Gastrocnemius medialis (tissue), 4 donors: ENCODE results near the gene TEAD4. TPM values are rescaled to one million over a fixed set of nuclear protein-coding genes. Genes with fewer than 3 reads are reported as not detected.

ENCODE experiments used
- ATAC-seq, 2 donors: fragments of 150-250 bp; one replicate each; pipeline ENCODE4 v1.9.1; 2016
- DNase-seq, 2 donors: peaks; one replicate each; pipeline ENCODE4 v3.0.0-alpha.2; 2019
- H3K27ac ChIP-seq, 4 donors: fragments of 200-600 bp; sonication (generic); 1 replicate in 1 of 4; 2 replicates in 3 of 4; pipeline ENCODE4 v1.5.1; 2016 to 2018; ENCODE audit warnings: mild to moderate bottlenecking in 2 of 4, moderate library complexity in 1 of 4
- H3K27me3 ChIP-seq, 3 donors: fragments of 200-600 bp; sonication (generic) in 2 of 3; 1 replicate in 1 of 3; 2 replicates in 2 of 3; pipeline versions ENCODE4 v1.5.1 to v1.6.0; 2016 to 2019; ENCODE audit warnings: mild to moderate bottlenecking in 1 of 3, moderate library complexity in 1 of 3
- H3K36me3 ChIP-seq, 2 donors: fragments of 200-600 bp; sonication (generic) in 1 of 2; one replicate each; pipeline ENCODE4 v1.5.1; 2017 to 2018
- H3K4me1 ChIP-seq, 2 donors: fragments of 200-600 bp; sonication (generic) in 1 of 2; one replicate each; pipeline ENCODE4 v1.5.1; 2016 to 2017; ENCODE audit warnings: mild to moderate bottlenecking in 2 of 2
- H3K4me3 ChIP-seq, 4 donors: fragments of 200-600 bp; sonication (generic) in 3 of 4; 1 replicate in 1 of 4; 2 replicates in 3 of 4; pipeline ENCODE4 v1.5.1; 2016 to 2019; ENCODE audit warnings: mild to moderate bottlenecking in 2 of 4
- H3K9me3 ChIP-seq, 3 donors: fragments of 200-600 bp; sonication (generic) in 2 of 3; 1 replicate in 1 of 3; 2 replicates in 2 of 3; pipeline ENCODE4 v1.5.1; 2016 to 2019
- POLR2A ChIP-seq, 2 donors: fragments of 450-650 bp; IDR thresholded peaks; one replicate each; pipeline ENCODE4 v1.6.1; 2017; ENCODE audit warnings: antibody characterized with exemption in 2 of 2, mild to moderate bottlenecking in 2 of 2, moderate library complexity in 2 of 2
- in situ Hi-C, 4 donors: fragments of 200-750 bp; cut with MboI; loops; one replicate each; pipeline versions ENCODE4 v1.15.0 to v1.8.0; 2017; ENCODE audit warnings: low sequenced_read_pairs in 4 of 4
- intact Hi-C: fragments of 100-400 bp; cut with DNase I; formaldehyde crosslinking; loops from one replicate; pipeline ENCODE4 v1.15.1; 2023; ENCODE audit warnings: low total_unique reads
- total RNA-seq, 4 donors: library from RNA; depleted of rRNA; stranded (reverse); fragments of >200 nt; gene quantifications; one replicate each; pipeline versions ENCODE4 v1.1.0 to v1.2.3, GENCODE V29; 2016
- TF ChIP-seq, protein P1 (sequence below), 5 experiments: fragments of 450-650 bp in 3 of 5; fragments of 200-600 bp in 2 of 5; sonication (generic) in 2 of 5; IDR thresholded peaks in 4 of 5; conservative IDR thresholded peaks in 1 of 5; 1 replicate in 4 of 5; 2 replicates in 1 of 5; pipeline ENCODE4 v1.5.1; 2016 to 2019; ENCODE audit warnings: antibody characterized with exemption in 5 of 5, mild to moderate bottlenecking in 3 of 5, moderate library complexity in 3 of 5

Gene TEAD4
- total RNA-seq, 4 donors from 2014 or later: 91.1 to 201 (median 122) TPM

DNA sequence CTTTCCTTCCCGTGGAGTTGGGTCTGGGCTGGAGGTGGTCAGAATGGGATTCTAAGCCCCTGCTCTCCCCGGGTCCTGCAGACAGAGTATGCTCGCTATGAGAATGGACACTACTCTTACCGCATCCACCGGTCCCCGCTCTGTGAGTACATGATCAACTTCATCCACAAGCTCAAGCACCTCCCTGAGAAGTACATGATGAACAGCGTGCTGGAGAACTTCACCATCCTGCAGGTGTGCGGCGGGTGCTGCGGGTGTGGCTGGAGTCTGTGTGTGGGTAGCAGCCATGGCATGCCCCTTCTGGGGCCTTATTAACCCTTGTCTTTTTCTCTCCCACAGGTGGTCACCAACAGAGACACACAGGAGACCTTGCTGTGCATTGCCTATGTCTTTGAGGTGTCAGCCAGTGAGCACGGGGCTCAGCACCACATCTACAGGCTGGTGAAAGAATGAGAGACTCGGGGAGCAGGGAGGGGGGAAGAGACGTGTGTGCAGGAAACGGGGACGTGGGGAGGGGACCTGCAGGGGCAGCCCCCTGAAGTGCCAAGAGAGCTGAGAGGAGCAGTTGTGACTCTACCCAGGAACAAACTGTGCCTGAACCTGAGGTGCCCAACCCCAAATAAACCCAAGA, 80.9 kb downstream of the TEAD4 start:
- TF ChIP-seq POLR2A (IDR thresholded peaks at IDR 0.05): no peak
- TF ChIP-seq, protein P1, sequence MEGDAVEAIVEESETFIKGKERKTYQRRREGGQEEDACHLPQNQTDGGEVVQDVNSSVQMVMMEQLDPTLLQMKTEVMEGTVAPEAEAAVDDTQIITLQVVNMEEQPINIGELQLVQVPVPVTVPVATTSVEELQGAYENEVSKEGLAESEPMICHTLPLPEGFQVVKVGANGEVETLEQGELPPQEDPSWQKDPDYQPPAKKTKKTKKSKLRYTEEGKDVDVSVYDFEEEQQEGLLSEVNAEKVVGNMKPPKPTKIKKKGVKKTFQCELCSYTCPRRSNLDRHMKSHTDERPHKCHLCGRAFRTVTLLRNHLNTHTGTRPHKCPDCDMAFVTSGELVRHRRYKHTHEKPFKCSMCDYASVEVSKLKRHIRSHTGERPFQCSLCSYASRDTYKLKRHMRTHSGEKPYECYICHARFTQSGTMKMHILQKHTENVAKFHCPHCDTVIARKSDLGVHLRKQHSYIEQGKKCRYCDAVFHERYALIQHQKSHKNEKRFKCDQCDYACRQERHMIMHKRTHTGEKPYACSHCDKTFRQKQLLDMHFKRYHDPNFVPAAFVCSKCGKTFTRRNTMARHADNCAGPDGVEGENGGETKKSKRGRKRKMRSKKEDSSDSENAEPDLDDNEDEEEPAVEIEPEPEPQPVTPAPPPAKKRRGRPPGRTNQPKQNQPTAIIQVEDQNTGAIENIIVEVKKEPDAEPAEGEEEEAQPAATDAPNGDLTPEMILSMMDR (IDR thresholded peaks at IDR 0.05 in 4 of 5, conservative IDR thresholded peaks at IDR 0.05 in 1 of 5): no peak
- Histone ChIP-seq H3K4me1 (peaks cover 14 to 26% of the 10 kb centered on the region in 2 donors), H3K27ac (no peak overlapping the region), H3K36me3 (peaks cover 0 to 27% of the 10 kb centered on the region in 2 donors), H3K27me3 (no peaks in the 10 kb centered on the region), H3K4me3 (no peak overlapping the region), H3K9me3 (no peaks in the 10 kb centered on the region)
- in situ Hi-C loops: loop anchor here in 1 of 4 donors (25.0 kb wide), 1 partner anchor 153 kb away; the partner anchor contains the start of genes FOXM1, RHNO1 and TULP3
- intact Hi-C loops: loop anchor here (10.0 kb wide), 1 partner anchor 185 kb away; the partner anchor contains the start of gene TEX52
- DNase-seq: no peak
- no peak for ATAC-seq

DNA sequence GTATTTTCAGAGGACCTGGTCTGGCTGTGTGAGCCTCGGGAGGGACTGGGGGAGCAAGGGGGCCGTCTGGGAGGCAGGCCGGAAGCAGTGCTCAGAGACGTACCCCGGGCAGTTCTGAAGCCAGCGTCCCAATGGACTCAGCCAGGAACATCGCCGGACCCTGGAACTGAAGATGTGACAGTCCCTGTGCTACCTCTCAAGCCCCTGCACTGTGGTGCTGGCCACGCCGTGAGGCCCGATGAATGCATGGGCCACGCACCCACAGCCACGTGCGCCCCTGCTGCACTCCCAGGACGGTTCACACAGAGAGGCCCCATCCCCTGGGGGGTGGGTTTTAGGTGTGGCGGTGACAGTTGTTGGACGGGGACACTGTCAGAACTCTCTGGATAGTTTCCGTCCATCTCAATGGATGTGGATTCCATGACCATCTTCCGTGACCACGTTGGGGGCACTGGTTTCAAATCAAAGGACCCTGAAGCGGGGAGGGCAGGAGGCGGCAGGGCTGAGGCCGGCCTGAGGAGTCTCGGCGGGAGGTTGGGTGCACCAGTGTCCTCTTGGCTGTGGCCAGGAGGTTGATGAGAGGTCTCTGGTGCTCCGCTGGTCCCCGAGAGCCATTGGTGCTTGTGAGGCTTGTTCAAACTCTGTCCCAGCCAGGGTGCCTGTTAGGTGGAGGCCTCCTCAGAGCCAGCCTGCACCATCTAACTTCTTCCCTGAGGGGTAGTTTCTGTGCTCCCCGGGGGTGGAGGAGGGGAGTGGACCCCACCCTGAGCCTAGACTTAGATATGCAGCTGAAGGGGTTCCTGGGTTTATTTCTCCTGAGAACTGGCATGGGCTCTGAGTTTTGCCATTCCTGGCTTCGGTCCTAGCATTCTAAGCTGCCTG, 81.7 kb downstream of the TEAD4 start:
- ATAC-seq (no peak), DNase-seq (peak in 1 of 2 donors; percentile 11)
- Histone ChIP-seq H3K36me3 (peaks cover 0 to 27% of the 10 kb centered on the region in 2 donors), H3K4me1 (peaks cover 14 to 29% of the 10 kb centered on the region in 2 donors), H3K4me3 (no peak overlapping the region), H3K27ac (no peak overlapping the region), H3K9me3 (no peaks in the 10 kb centered on the region), H3K27me3 (no peaks in the 10 kb centered on the region)
- TF ChIP-seq POLR2A (IDR thresholded peaks at IDR 0.05): no peak
- TF ChIP-seq, protein P1 (IDR thresholded peaks at IDR 0.05 in 4 of 5, conservative IDR thresholded peaks at IDR 0.05 in 1 of 5): no peak
- in situ Hi-C loops: loop anchor here in 1 of 4 donors (25.0 kb wide), 1 partner anchor 154 kb away; the partner anchor contains the start of genes FOXM1, RHNO1 and TULP3
- intact Hi-C loops: loop anchor here (10.0 kb wide), 1 partner anchor 186 kb away; the partner anchor contains the start of gene TEX52

DNA sequence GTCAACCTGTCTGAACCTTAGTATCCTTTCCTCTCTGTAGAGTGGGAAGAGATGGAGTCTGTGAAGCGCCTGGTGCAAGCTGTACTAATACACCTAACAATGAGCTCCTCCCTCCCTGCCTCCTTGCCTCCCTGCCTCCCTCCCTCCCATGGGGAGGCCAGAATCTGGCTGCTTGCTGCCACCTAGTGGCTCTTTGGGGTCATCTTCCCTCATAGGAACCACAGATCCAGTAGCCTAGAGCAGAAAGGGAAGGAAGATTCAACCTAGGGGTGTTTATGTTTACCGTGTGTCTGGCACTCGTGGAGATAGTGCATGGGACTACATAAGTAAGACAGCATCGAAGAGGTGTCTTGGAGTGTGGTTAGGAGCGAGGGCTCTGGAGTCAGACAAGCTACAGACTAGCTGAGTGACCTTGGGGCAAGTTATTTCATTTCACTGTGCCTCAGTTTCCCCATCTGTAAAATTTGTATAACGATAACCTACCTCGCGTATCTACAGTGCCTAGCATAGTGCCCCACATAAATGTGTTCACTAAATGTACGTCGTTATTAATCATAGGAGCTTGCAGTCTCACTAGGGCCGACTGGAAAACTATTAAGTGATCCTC, 82.5 kb downstream of the TEAD4 start:
- Histone ChIP-seq H3K27ac (peak overlapping the region in 3 of 4 donors; percentile 4 to 62 (median 39)), H3K36me3 (peaks cover 0 to 27% of the 10 kb centered on the region in 2 donors), H3K9me3 (no peaks in the 10 kb centered on the region), H3K4me3 (no peak overlapping the region), H3K4me1 (peaks cover 20 to 35% of the 10 kb centered on the region in 2 donors), H3K27me3 (no peaks in the 10 kb centered on the region)
- TF ChIP-seq, protein P1 (IDR thresholded peaks at IDR 0.05 in 4 of 5, conservative IDR thresholded peaks at IDR 0.05 in 1 of 5): peak; percentile 48 to 79 (median 64)
- TF ChIP-seq POLR2A (IDR thresholded peaks at IDR 0.05): no peak
- in situ Hi-C loops: loop anchor here in 1 of 4 donors (25.0 kb wide), 1 partner anchor 154 kb away; the partner anchor contains the start of genes FOXM1, RHNO1 and TULP3
- ATAC-seq: peak; percentile 57 to 67
- intact Hi-C loops: loop anchor here (10.0 kb wide), 1 partner anchor 187 kb away; the partner anchor contains the start of gene TEX52
- peak in 1 of 2 donors; percentile 69 for DNase-seq

DNA sequence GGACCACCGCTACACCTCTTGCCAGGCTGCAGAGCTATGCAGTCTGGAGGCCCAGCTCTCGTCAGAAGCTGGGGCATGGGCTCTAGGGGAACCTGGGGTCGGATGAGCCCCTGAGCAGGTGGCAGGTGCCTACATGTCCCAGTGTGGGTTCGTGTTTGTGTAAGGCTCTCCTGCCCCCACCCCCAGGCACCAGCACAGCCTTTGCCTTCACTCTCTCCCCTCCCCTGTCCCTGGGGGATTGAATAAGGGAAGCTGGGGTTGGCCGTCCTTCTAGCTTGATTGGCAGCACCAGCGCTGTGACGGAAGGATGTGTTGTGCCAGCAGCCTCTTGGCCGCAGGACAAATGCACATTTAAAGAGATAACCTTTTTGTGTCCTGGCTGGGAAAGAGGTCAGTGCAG, 83.2 kb downstream of the TEAD4 start:
- Histone ChIP-seq H3K9me3 (no peaks in the 10 kb centered on the region), H3K4me3 (no peak overlapping the region), H3K36me3 (peaks cover 0 to 24% of the 10 kb centered on the region in 2 donors), H3K27ac (peak overlapping the region; percentile 4 to 62 (median 48)), H3K4me1 (peaks cover 25 to 41% of the 10 kb centered on the region in 2 donors), H3K27me3 (no peaks in the 10 kb centered on the region)
- in situ Hi-C loops: loop anchor here in 1 of 4 donors (25.0 kb wide), 1 partner anchor 155 kb away; the partner anchor contains the start of genes FOXM1, RHNO1 and TULP3
- intact Hi-C loops: loop anchor here (10.0 kb wide), 1 partner anchor 188 kb away; the partner anchor contains the start of gene TEX52
- DNase-seq (peak; percentile 60 to 75), ATAC-seq (peak; percentile 29 to 45)
- TF ChIP-seq, protein P1 (IDR thresholded peaks at IDR 0.05 in 4 of 5, conservative IDR thresholded peaks at IDR 0.05 in 1 of 5): no peak
- peak in 1 of 2 donors; percentile 11 for TF ChIP-seq POLR2A (IDR thresholded peaks at IDR 0.05)
